ENCODE results near the gene USP6NL. TPM values are rescaled to one million over a fixed set of nuclear protein-coding genes. Genes with fewer than 3 reads are reported as not detected.

The USP6NL gene
- total and polyA plus RNA-seq, 2 donors = 8.1 to 12.3 TPM

DNA sequence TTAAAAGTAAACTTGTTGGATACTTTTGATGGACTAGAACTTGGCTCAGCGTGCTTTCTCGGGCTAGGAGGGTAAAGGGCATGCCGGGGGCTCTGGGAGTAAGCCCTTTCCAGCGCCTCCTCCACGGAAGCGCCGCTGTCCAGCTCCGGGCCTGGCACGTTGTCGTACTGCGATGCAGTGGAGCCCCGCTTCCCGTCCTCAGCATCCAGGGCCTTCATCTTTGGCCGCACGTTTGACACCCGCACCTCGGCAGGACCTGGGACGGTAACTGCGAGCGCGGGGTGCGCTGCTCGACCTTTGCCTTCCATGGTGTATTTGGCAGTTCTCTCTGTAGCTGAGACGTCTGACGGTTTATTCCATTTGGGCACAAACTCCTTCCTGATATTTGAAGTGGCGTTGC lies 148.3 kb downstream of the USP6NL start:
- 98% methylated on average over 26 of the region's 26 CpGs for WGBS
- Histone ChIP-seq H3K27me3 (ENCODE audit: control insufficient read depth in 2 of 2, insufficient read depth in 1 of 2, low read length in 1 of 2) (no peaks in the 10 kb centered on the region), H3K9me3 (ENCODE audit: control insufficient read depth in 2 of 2, insufficient read depth in 1 of 2, low read length in 1 of 2) (no peaks in the 10 kb centered on the region), H3K36me3 (ENCODE audit: control insufficient read depth in 2 of 2, insufficient read depth in 2 of 2, low read length in 1 of 2) (peaks cover 18 to 29% of the 10 kb centered on the region in 2 donors), H3K4me1 (ENCODE audit: control insufficient read depth in 2 of 2, insufficient read depth in 2 of 2, low read length in 2 of 2) (peaks cover 6 to 11% of the 10 kb centered on the region in 2 donors), H3K4me3 (ENCODE audit: low read length in 2 of 2) (no peak overlapping the region), H3K27ac (ENCODE audit: low read depth in 1 of 2, low read length in 1 of 2) (no peak overlapping the region)
- no peak for DNase-seq (ENCODE audit: low read depth in 6 of 9, low spot score in 9 of 9)

DNA sequence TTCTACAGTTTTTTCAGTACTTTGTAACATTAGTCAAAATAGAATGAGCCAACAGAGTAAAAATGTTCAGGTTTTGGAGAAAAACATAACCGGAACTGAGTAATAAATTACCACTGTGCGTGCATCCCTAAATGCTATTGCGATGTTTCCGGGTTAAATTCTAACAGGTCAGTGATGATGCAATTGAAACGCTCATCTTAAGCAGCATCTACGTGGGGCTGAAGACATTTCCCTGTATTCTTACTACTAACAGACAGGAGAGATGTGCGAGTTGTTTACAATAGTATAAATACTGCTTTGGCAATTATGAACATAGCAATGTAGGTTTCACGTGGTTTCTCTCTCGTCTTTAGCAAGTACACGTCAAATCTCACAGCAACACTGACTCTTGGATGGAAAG lies 149.4 kb downstream of the USP6NL start:
- DNase-seq (ENCODE audit: low read depth in 6 of 9, low spot score in 9 of 9) = no peak
- Histone ChIP-seq H3K27ac (ENCODE audit: low read depth in 1 of 2, low read length in 1 of 2) (no peak overlapping the region), H3K4me1 (ENCODE audit: control insufficient read depth in 2 of 2, insufficient read depth in 2 of 2, low read length in 2 of 2) (peaks cover 6 to 11% of the 10 kb centered on the region in 2 donors), H3K36me3 (ENCODE audit: control insufficient read depth in 2 of 2, insufficient read depth in 2 of 2, low read length in 1 of 2) (peaks cover 18 to 29% of the 10 kb centered on the region in 2 donors), H3K4me3 (ENCODE audit: low read length in 2 of 2) (no peak overlapping the region), H3K9me3 (ENCODE audit: control insufficient read depth in 2 of 2, insufficient read depth in 1 of 2, low read length in 1 of 2) (no peaks in the 10 kb centered on the region), H3K27me3 (ENCODE audit: control insufficient read depth in 2 of 2, insufficient read depth in 1 of 2, low read length in 1 of 2) (no peaks in the 10 kb centered on the region)
- 97% methylated on average over 10 of the region's 10 CpGs for WGBS

- Histone ChIP-seq H3K4me3 (ENCODE audit: low read length in 2 of 2) (no peak overlapping the region), H3K27me3 (ENCODE audit: control insufficient read depth in 2 of 2, insufficient read depth in 1 of 2, low read length in 1 of 2) (no peaks in the 10 kb centered on the region), H3K36me3 (ENCODE audit: control insufficient read depth in 2 of 2, insufficient read depth in 2 of 2, low read length in 1 of 2) (peaks cover 2 to 20% of the 10 kb centered on the region in 2 donors), H3K9me3 (ENCODE audit: control insufficient read depth in 2 of 2, insufficient read depth in 1 of 2, low read length in 1 of 2) (no peaks in the 10 kb centered on the region), H3K4me1 (ENCODE audit: control insufficient read depth in 2 of 2, insufficient read depth in 2 of 2, low read length in 2 of 2) (no peaks in the 10 kb centered on the region), H3K27ac (ENCODE audit: low read depth in 1 of 2, low read length in 1 of 2) (no peak overlapping the region)
- 98% methylated on average over 2 of the region's 2 CpGs for WGBS
- no peak for DNase-seq (ENCODE audit: low read depth in 6 of 9, low spot score in 9 of 9)
These were observed 154.1 kb downstream of the USP6NL start for GRCh38 chr10:11457336-11457735.

- WGBS = 93% methylated on average over 8 of the region's 8 CpGs
- Histone ChIP-seq H3K27me3 (ENCODE audit: control insufficient read depth in 2 of 2, insufficient read depth in 1 of 2, low read length in 1 of 2) (no peaks in the 10 kb centered on the region), H3K36me3 (ENCODE audit: control insufficient read depth in 2 of 2, insufficient read depth in 2 of 2, low read length in 1 of 2) (peaks cover 0 to 21% of the 10 kb centered on the region in 2 donors), H3K4me1 (ENCODE audit: control insufficient read depth in 2 of 2, insufficient read depth in 2 of 2, low read length in 2 of 2) (peaks cover 1 to 3% of the 10 kb centered on the region in 2 donors), H3K4me3 (ENCODE audit: low read length in 2 of 2) (no peak overlapping the region), H3K27ac (ENCODE audit: low read depth in 1 of 2, low read length in 1 of 2) (no peak overlapping the region), H3K9me3 (ENCODE audit: control insufficient read depth in 2 of 2, insufficient read depth in 1 of 2, low read length in 1 of 2) (no peaks in the 10 kb centered on the region)
- peak in 1 of 9 donors; percentile 23 for DNase-seq (ENCODE audit: low read depth in 6 of 9, low spot score in 9 of 9)
These were observed 156.4 kb downstream of the USP6NL start for GRCh38 chr10:11454958-11455566.

- Histone ChIP-seq H3K9me3 (ENCODE audit: control insufficient read depth in 2 of 2, insufficient read depth in 1 of 2, low read length in 1 of 2) (no peaks in the 10 kb centered on the region), H3K36me3 (ENCODE audit: control insufficient read depth in 2 of 2, insufficient read depth in 2 of 2, low read length in 1 of 2) (peaks cover 0 to 24% of the 10 kb centered on the region in 2 donors), H3K27me3 (ENCODE audit: control insufficient read depth in 2 of 2, insufficient read depth in 1 of 2, low read length in 1 of 2) (no peaks in the 10 kb centered on the region), H3K4me1 (ENCODE audit: control insufficient read depth in 2 of 2, insufficient read depth in 2 of 2, low read length in 2 of 2) (peaks cover 3 to 9% of the 10 kb centered on the region in 2 donors), H3K27ac (ENCODE audit: low read depth in 1 of 2, low read length in 1 of 2) (no peak overlapping the region), H3K4me3 (ENCODE audit: low read length in 2 of 2) (no peak overlapping the region)
- WGBS = over 99% methylated on average over 4 of the region's 4 CpGs
- DNase-seq (ENCODE audit: low read depth in 6 of 9, low spot score in 9 of 9) = no peak
These were observed 157.3 kb downstream of the USP6NL start for GRCh38 chr10:11454160-11454559.

DNA sequence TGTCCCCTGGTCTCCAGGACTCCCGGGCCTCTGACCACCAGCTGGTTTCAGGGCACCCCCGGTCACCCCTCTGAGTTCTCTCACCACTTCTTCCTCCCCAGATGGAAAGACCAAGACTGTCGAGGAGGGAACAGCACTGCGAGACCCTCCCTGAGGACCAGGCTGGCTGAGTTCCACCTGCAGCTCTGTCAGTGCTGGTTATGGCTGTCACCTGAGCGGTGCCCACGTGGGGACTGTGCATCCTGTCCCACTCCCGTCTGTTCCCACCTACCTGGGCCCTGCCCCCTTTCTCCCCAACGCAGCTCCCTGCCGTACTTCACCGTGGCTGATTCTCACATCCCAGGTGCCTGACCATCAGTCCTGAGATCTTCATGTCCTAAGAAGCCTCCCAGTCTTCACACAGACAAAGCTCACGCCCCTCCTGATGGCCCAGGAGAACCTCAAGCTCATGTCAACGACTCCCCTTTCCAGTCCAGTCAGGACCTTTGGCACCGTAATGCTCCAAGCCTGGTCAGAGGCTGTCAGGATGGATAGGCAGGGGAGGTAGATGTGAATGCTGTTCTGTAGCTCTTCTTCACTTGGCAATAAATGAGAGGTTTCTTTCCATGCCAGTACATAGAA lies 159.7 kb downstream of the USP6NL start:
- H3K36me3 ChIP-seq (ENCODE audit: control insufficient read depth in 2 of 2, insufficient read depth in 2 of 2, low read length in 1 of 2) = peaks cover 0 to 24% of the 10 kb centered on the region in 2 donors
- 94% methylated on average over 13 of the region's 13 CpGs for WGBS
- no peaks in the 10 kb centered on the region for H3K9me3 ChIP-seq (ENCODE audit: control insufficient read depth in 2 of 2, insufficient read depth in 1 of 2, low read length in 1 of 2)
- H3K27ac ChIP-seq (ENCODE audit: low read depth in 1 of 2, low read length in 1 of 2) = no peak overlapping the region
- H3K27me3 ChIP-seq (ENCODE audit: control insufficient read depth in 2 of 2, insufficient read depth in 1 of 2, low read length in 1 of 2) = no peaks in the 10 kb centered on the region
- H3K4me3 ChIP-seq (ENCODE audit: low read length in 2 of 2) = no peak overlapping the region
- no peak for DNase-seq (ENCODE audit: low read depth in 6 of 9, low spot score in 9 of 9)
- peaks cover 18 to 33% of the 10 kb centered on the region in 2 donors for H3K4me1 ChIP-seq (ENCODE audit: control insufficient read depth in 2 of 2, insufficient read depth in 2 of 2, low read length in 2 of 2)

DNA sequence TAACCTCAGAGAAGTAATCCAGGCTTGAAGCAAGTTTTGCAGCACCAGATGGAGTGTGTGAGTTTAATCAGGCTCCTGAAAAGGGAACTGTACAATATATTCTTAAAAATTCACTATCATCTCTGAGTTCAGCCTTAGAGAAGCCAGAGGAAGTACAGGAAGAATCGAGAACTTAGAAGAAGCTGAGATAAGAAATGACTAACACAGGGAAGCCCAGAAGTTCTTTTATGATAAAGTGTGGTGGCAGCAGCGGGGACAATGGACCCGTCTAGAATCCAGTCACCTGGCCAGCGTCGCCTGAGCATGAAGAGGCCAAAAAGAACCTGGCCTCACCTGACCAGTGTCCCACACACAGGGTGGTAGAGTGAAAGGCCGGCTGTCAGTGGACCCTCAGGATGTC lies 161.0 kb downstream of the USP6NL start:
- Histone ChIP-seq H3K36me3 (ENCODE audit: control insufficient read depth in 2 of 2, insufficient read depth in 2 of 2, low read length in 1 of 2) (peaks cover 0 to 24% of the 10 kb centered on the region in 2 donors), H3K27me3 (ENCODE audit: control insufficient read depth in 2 of 2, insufficient read depth in 1 of 2, low read length in 1 of 2) (no peaks in the 10 kb centered on the region), H3K4me3 (ENCODE audit: low read length in 2 of 2) (no peak overlapping the region), H3K9me3 (ENCODE audit: control insufficient read depth in 2 of 2, insufficient read depth in 1 of 2, low read length in 1 of 2) (no peaks in the 10 kb centered on the region), H3K27ac (ENCODE audit: low read depth in 1 of 2, low read length in 1 of 2) (no peak overlapping the region), H3K4me1 (ENCODE audit: control insufficient read depth in 2 of 2, insufficient read depth in 2 of 2, low read length in 2 of 2) (peaks cover 18 to 45% of the 10 kb centered on the region in 2 donors)
- DNase-seq (ENCODE audit: low read depth in 6 of 9, low spot score in 9 of 9) = peak in 1 of 9 donors; percentile 19
- WGBS = 26% methylated on average over 6 of the region's 6 CpGs

DNA sequence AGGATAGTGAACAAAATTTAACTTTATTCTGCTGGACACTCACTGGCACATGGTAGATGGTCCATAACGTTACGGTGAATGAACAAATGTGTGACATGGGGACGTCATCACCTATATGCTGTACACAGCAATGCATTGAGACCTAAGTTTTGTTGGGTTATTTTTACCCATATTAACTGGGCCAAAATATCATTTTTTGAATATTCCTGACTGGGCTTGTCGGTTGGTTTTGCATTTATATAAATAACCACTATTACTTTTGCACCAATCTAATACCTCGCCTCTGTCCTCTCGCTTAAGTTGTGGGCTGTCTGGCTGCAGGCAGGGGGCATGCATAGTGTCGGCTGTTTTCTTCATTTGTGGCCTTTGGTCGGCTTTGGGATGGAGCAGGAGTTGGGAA lies 161.7 kb downstream of the USP6NL start:
- Histone ChIP-seq H3K9me3 (ENCODE audit: control insufficient read depth in 2 of 2, insufficient read depth in 1 of 2, low read length in 1 of 2) (no peaks in the 10 kb centered on the region), H3K4me1 (ENCODE audit: control insufficient read depth in 2 of 2, insufficient read depth in 2 of 2, low read length in 2 of 2) (peaks cover 18 to 51% of the 10 kb centered on the region in 2 donors), H3K27ac (ENCODE audit: low read depth in 1 of 2, low read length in 1 of 2) (no peak overlapping the region), H3K4me3 (ENCODE audit: low read length in 2 of 2) (no peak overlapping the region), H3K27me3 (ENCODE audit: control insufficient read depth in 2 of 2, insufficient read depth in 1 of 2, low read length in 1 of 2) (no peaks in the 10 kb centered on the region), H3K36me3 (ENCODE audit: control insufficient read depth in 2 of 2, insufficient read depth in 2 of 2, low read length in 1 of 2) (peaks cover 0 to 24% of the 10 kb centered on the region in 2 donors)
- WGBS = 91% methylated on average over 8 of the region's 8 CpGs
- no peak for DNase-seq (ENCODE audit: low read depth in 6 of 9, low spot score in 9 of 9)

GRCh38 chr10:11448545-11449244 lies 162.8 kb downstream of the USP6NL start:
- H3K9me3 ChIP-seq (ENCODE audit: control insufficient read depth in 2 of 2, insufficient read depth in 1 of 2, low read length in 1 of 2) = no peaks in the 10 kb centered on the region
- H3K27ac ChIP-seq (ENCODE audit: low read depth in 1 of 2, low read length in 1 of 2) = peak overlapping the region in 1 of 2 donors; percentile 77
- DNase-seq (ENCODE audit: low read depth in 6 of 9, low spot score in 9 of 9) = no peak
- H3K27me3 ChIP-seq (ENCODE audit: control insufficient read depth in 2 of 2, insufficient read depth in 1 of 2, low read length in 1 of 2) = no peaks in the 10 kb centered on the region
- H3K4me3 ChIP-seq (ENCODE audit: low read length in 2 of 2) = peak overlapping the region in 1 of 2 donors; percentile 50
- peaks cover 20 to 60% of the 10 kb centered on the region in 2 donors for H3K4me1 ChIP-seq (ENCODE audit: control insufficient read depth in 2 of 2, insufficient read depth in 2 of 2, low read length in 2 of 2)
- H3K36me3 ChIP-seq (ENCODE audit: control insufficient read depth in 2 of 2, insufficient read depth in 2 of 2, low read length in 1 of 2) = peaks cover 0 to 23% of the 10 kb centered on the region in 2 donors
- 89% methylated on average over 12 of the region's 12 CpGs for WGBS

All from thymus (tissue), 11 donors.